BLaER1 treated with 17β-estradiol and CSF1 and Interleukin-3, amounts not matched to agents 10 nM and 100 nM (cell line): ENCODE measurements around the gene KCNK10.
A peak's percentile ranks its signal among the peaks of the same experiment; 100 is the strongest.

Experiments
- H3K27ac ChIP-seq, 11 experiments: shearing (Covaris generic); formaldehyde crosslinking; 2 replicates each; pipeline ENCODE4 v1.8.1; 2022
- H3K27me3 ChIP-seq, 11 experiments: shearing (Covaris generic); formaldehyde crosslinking; 2 replicates each; pipeline ENCODE4 v1.8.1; 2022
- H3K36me3 ChIP-seq, 11 experiments: shearing (Covaris generic); formaldehyde crosslinking; 2 replicates each; pipeline ENCODE4 v1.8.1; 2022
- H3K4me1 ChIP-seq, 10 experiments: shearing (Covaris generic); formaldehyde crosslinking; 2 replicates each; pipeline ENCODE4 v1.8.1; 2022
- H3K4me2 ChIP-seq, 11 experiments: shearing (Covaris generic); formaldehyde crosslinking; 2 replicates each; pipeline ENCODE4 v1.8.1; 2022
- H3K4me3 ChIP-seq, 10 experiments: shearing (Covaris generic); formaldehyde crosslinking; 2 replicates each; pipeline ENCODE4 v1.8.1; 2022
- H3K9ac ChIP-seq, 11 experiments: shearing (Covaris generic); formaldehyde crosslinking; 2 replicates each; pipeline ENCODE4 v1.8.1; 2022
- H3K9me3 ChIP-seq, 11 experiments: shearing (Covaris generic); formaldehyde crosslinking; replicated peaks in 1 of 11; 2 replicates each; pipeline ENCODE4 v1.8.1; 2022
- H4K20me1 ChIP-seq, 11 experiments: shearing (Covaris generic); formaldehyde crosslinking; 2 replicates each; pipeline ENCODE4 v1.8.1; 2022
- Cebpa-rat ChIP-seq, 11 experiments: shearing (Covaris generic); IDR thresholded peaks; 2 replicates each; pipeline ENCODE4 v1.8.1; 2022

The KCNK10 gene

GRCh38 chr14:88242446-88242845 lies 80.6 kb downstream of the KCNK10 start:
- no peak overlapping the region for H3K9ac ChIP-seq
- no peak overlapping the region for H3K4me3 ChIP-seq
- no peak overlapping the region for H3K4me2 ChIP-seq
- TF ChIP-seq Cebpa-rat (IDR thresholded peaks at IDR 0.05) = no peak
- H3K9me3 ChIP-seq = no peaks in the 10 kb centered on the region
- no peaks in the 10 kb centered on the region for H3K27me3 ChIP-seq
- peaks cover 22 to 45% (median 29%) of the 10 kb centered on the region in 10 experiments for H3K4me1 ChIP-seq
- no peak overlapping the region for H3K27ac ChIP-seq
- no peaks in the 10 kb centered on the region for H4K20me1 ChIP-seq
- peaks cover 0 to 27% (median 0%) of the 10 kb centered on the region in 11 experiments; a peak in 5 of 22 replicates for H3K36me3 ChIP-seq

GRCh38 chr14:88241810-88242209 lies 81.3 kb downstream of the KCNK10 start:
- TF ChIP-seq Cebpa-rat (IDR thresholded peaks at IDR 0.05) = no peak
- Histone ChIP-seq H3K27me3 (no peaks in the 10 kb centered on the region), H4K20me1 (no peaks in the 10 kb centered on the region), H3K4me3 (no peak overlapping the region), H3K4me2 (no peak overlapping the region), H3K27ac (no peak overlapping the region), H3K9ac (no peak overlapping the region), H3K36me3 (peaks cover 0 to 33% (median 1%) of the 10 kb centered on the region in 11 experiments; a peak in 6 of 22 replicates), H3K9me3 (peaks cover 0 to under 1% (median 0%) of the 10 kb centered on the region in 11 experiments; a peak in 1 of 22 replicates), H3K4me1 (peaks cover 17 to 39% (median 23%) of the 10 kb centered on the region in 10 experiments)

GRCh38 chr14:88234442-88234841 lies 88.6 kb downstream of the KCNK10 start:
- Histone ChIP-seq H3K4me1 (peaks cover 9 to 16% (median 13%) of the 10 kb centered on the region in 10 experiments; a peak in 19 of 20 replicates), H3K36me3 (peaks cover 0 to 39% (median 5%) of the 10 kb centered on the region in 11 experiments; a peak in 9 of 22 replicates), H3K27ac (no peak overlapping the region), H3K27me3 (no peaks in the 10 kb centered on the region), H3K4me2 (no peak overlapping the region), H3K9me3 (peaks cover 12 to 22% (median 16%) of the 10 kb centered on the region in 11 experiments), H3K9ac (no peak overlapping the region), H4K20me1 (no peaks in the 10 kb centered on the region), H3K4me3 (no peak overlapping the region)
- no peak for TF ChIP-seq Cebpa-rat (IDR thresholded peaks at IDR 0.05)

GRCh38 chr14:88233915-88234314 lies 89.2 kb downstream of the KCNK10 start:
- no peaks in the 10 kb centered on the region for H3K27me3 ChIP-seq
- H3K4me2 ChIP-seq = no peak overlapping the region
- peaks cover 9 to 16% (median 13%) of the 10 kb centered on the region in 10 experiments; a peak in 19 of 20 replicates for H3K4me1 ChIP-seq
- TF ChIP-seq Cebpa-rat (IDR thresholded peaks at IDR 0.05) = no peak
- H3K27ac ChIP-seq = no peak overlapping the region
- H3K9me3 ChIP-seq = peaks cover 12 to 22% (median 16%) of the 10 kb centered on the region in 11 experiments
- H4K20me1 ChIP-seq = no peaks in the 10 kb centered on the region
- no peak overlapping the region for H3K4me3 ChIP-seq
- peaks cover 0 to 33% (median 5%) of the 10 kb centered on the region in 11 experiments; a peak in 8 of 22 replicates for H3K36me3 ChIP-seq
- no peak overlapping the region for H3K9ac ChIP-seq

GRCh38 chr14:88232771-88233170 lies 90.3 kb downstream of the KCNK10 start:
- peaks cover 9 to 16% (median 13%) of the 10 kb centered on the region in 10 experiments; a peak in 19 of 20 replicates for H3K4me1 ChIP-seq
- peaks cover 0 to 26% (median 5%) of the 10 kb centered on the region in 11 experiments; a peak in 8 of 22 replicates for H3K36me3 ChIP-seq
- no peak overlapping the region for H3K4me3 ChIP-seq
- H3K27ac ChIP-seq = peak overlapping the region in 1 of 11 experiments; percentile 34; a peak in 2 of 22 replicates
- no peaks in the 10 kb centered on the region for H3K27me3 ChIP-seq
- peaks cover 12 to 22% (median 16%) of the 10 kb centered on the region in 11 experiments for H3K9me3 ChIP-seq
- H3K9ac ChIP-seq = no peak overlapping the region
- no peaks in the 10 kb centered on the region for H4K20me1 ChIP-seq
- no peak for TF ChIP-seq Cebpa-rat (IDR thresholded peaks at IDR 0.05)
- H3K4me2 ChIP-seq = peak overlapping the region; percentile 17 to 64 (median 43); a peak in 19 of 22 replicates

- Histone ChIP-seq H3K36me3 (peaks cover 0 to 14% (median 5%) of the 10 kb centered on the region in 11 experiments; a peak in 8 of 22 replicates), H3K27me3 (no peaks in the 10 kb centered on the region), H3K9me3 (peaks cover 12 to 22% (median 16%) of the 10 kb centered on the region in 11 experiments), H3K9ac (no peak overlapping the region), H3K4me1 (peaks cover 9 to 16% (median 13%) of the 10 kb centered on the region in 10 experiments; a peak in 19 of 20 replicates), H3K4me3 (no peak overlapping the region), H3K4me2 (no peak overlapping the region), H3K27ac (no peak overlapping the region), H4K20me1 (no peaks in the 10 kb centered on the region)
- no peak for TF ChIP-seq Cebpa-rat (IDR thresholded peaks at IDR 0.05)
Measured at GRCh38 chr14:88231603-88232002, 91.5 kb downstream of the KCNK10 start.

GRCh38 chr14:88229428-88229827 lies 93.6 kb downstream of the KCNK10 start:
- Histone ChIP-seq H3K27ac (no peak overlapping the region), H3K27me3 (no peaks in the 10 kb centered on the region), H4K20me1 (no peaks in the 10 kb centered on the region), H3K9ac (no peak overlapping the region), H3K4me2 (no peak overlapping the region), H3K36me3 (peaks cover 0 to 15% (median 0%) of the 10 kb centered on the region in 11 experiments; a peak in 4 of 22 replicates), H3K4me3 (no peak overlapping the region), H3K4me1 (peaks cover 9 to 20% (median 14%) of the 10 kb centered on the region in 10 experiments; a peak in 19 of 20 replicates), H3K9me3 (peaks cover under 1 to 10% (median 5%) of the 10 kb centered on the region in 11 experiments; a peak in 17 of 22 replicates)
- no peak; a peak in 1 of 22 replicates for TF ChIP-seq Cebpa-rat (IDR thresholded peaks at IDR 0.05)

GRCh38 chr14:88228522-88229236 lies 94.4 kb downstream of the KCNK10 start:
- H3K36me3 ChIP-seq = peaks cover 0 to 23% (median 5%) of the 10 kb centered on the region in 11 experiments; a peak in 10 of 22 replicates
- H4K20me1 ChIP-seq = no peaks in the 10 kb centered on the region
- peaks cover 9 to 20% (median 14%) of the 10 kb centered on the region in 10 experiments; a peak in 19 of 20 replicates for H3K4me1 ChIP-seq
- no peaks in the 10 kb centered on the region for H3K27me3 ChIP-seq
- no peak overlapping the region for H3K4me3 ChIP-seq
- no peak overlapping the region for H3K27ac ChIP-seq
- peaks cover 8 to 17% (median 11%) of the 10 kb centered on the region in 11 experiments for H3K9me3 ChIP-seq
- no peak for TF ChIP-seq Cebpa-rat (IDR thresholded peaks at IDR 0.05)
- H3K4me2 ChIP-seq = no peak overlapping the region; a peak in 2 of 22 replicates
- H3K9ac ChIP-seq = no peak overlapping the region

DNA sequence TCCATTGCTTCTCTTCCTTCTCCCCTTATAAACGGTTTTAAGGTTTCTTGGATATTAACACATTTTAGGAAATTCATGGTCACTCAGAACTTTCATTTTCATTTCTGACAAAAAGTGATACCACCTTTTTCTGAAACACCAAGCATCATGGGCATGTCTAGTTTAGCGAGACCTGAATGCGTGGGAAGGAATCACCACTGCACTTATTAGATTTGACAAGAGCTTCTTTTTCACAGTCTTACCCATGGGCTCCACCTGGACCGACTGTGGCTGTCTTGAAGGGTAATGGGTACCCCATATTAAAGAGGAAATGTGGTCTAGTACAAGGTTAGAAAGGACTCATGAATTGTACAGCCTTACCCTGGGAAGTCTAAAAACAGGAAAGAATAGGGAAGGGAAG lies 95.4 kb downstream of the KCNK10 start:
- H3K4me3 ChIP-seq = no peak overlapping the region
- H3K4me2 ChIP-seq = no peak overlapping the region
- H3K9me3 ChIP-seq = peaks cover 18 to 27% (median 21%) of the 10 kb centered on the region in 11 experiments
- TF ChIP-seq Cebpa-rat (IDR thresholded peaks at IDR 0.05) = no peak
- peaks cover 7 to 33% (median 15%) of the 10 kb centered on the region in 11 experiments; a peak in 16 of 22 replicates for H3K36me3 ChIP-seq
- peaks cover 2 to 13% (median 7%) of the 10 kb centered on the region in 10 experiments; a peak in 19 of 20 replicates for H3K4me1 ChIP-seq
- H3K27ac ChIP-seq = no peak overlapping the region
- H4K20me1 ChIP-seq = no peaks in the 10 kb centered on the region
- H3K27me3 ChIP-seq = no peaks in the 10 kb centered on the region
- no peak overlapping the region for H3K9ac ChIP-seq
